HS-5 (cell line): ENCODE results near the gene MOCS2.
A peak's percentile ranks its signal among the peaks of the same experiment; 100 is the strongest.

ENCODE experiments used
- DNase-seq: peaks from one replicate; pipeline ENCODE4 v3.0.0-alpha.2; 2012; ENCODE audit warnings: low read depth

The MOCS2 gene

GRCh38 chr5:53092242-53092641, 17.3 kb downstream of the MOCS2 start:
- no peak for DNase-seq

GRCh38 chr5:53091289-53091688, 18.3 kb downstream of the MOCS2 start:
- peak; percentile 68 for DNase-seq

- no peak for DNase-seq
Measured at GRCh38 chr5:53090229-53090628, 19.3 kb downstream of the MOCS2 start.

GRCh38 chr5:53089481-53089991, 20.0 kb downstream of the MOCS2 start:
- DNase-seq = no peak

- no peak for DNase-seq
Measured at GRCh38 chr5:53087621-53088121, 21.9 kb downstream of the MOCS2 start.

- DNase-seq = no peak
Measured at GRCh38 chr5:53087171-53087570, 22.4 kb downstream of the MOCS2 start.

- no peak for DNase-seq
Measured at GRCh38 chr5:53084546-53085255, 24.9 kb downstream of the MOCS2 start.

- DNase-seq = no peak
Measured at GRCh38 chr5:53083927-53084326, 25.6 kb downstream of the MOCS2 start.

- no peak for DNase-seq
Measured at GRCh38 chr5:53080271-53080670, 29.3 kb downstream of the MOCS2 start.

GRCh38 chr5:53076014-53076583, 33.5 kb downstream of the MOCS2 start:
- DNase-seq = no peak

- no peak for DNase-seq
Measured at GRCh38 chr5:53073348-53073747, 36.2 kb downstream of the MOCS2 start.

- no peak for DNase-seq
Measured at GRCh38 chr5:53071738-53072137, 37.8 kb downstream of the MOCS2 start.

- DNase-seq = no peak
Measured at GRCh38 chr5:53071298-53071697, 38.3 kb downstream of the MOCS2 start.

GRCh38 chr5:53069626-53070025, 39.9 kb downstream of the MOCS2 start:
- peak; percentile 85 for DNase-seq

GRCh38 chr5:53068291-53068836, 41.2 kb downstream of the MOCS2 start:
- DNase-seq = no peak

- no peak for DNase-seq
Measured at GRCh38 chr5:53067641-53068040, 41.9 kb downstream of the MOCS2 start.

GRCh38 chr5:53066088-53066487, 43.5 kb downstream of the MOCS2 start:
- no peak for DNase-seq

- no peak for DNase-seq
Measured at GRCh38 chr5:53063791-53064190, 45.8 kb downstream of the MOCS2 start.

- no peak for DNase-seq
Measured at GRCh38 chr5:53063176-53063575, 46.4 kb downstream of the MOCS2 start.

GRCh38 chr5:53059281-53059680, 50.3 kb downstream of the MOCS2 start:
- DNase-seq = no peak

GRCh38 chr5:53055365-53055764, 54.2 kb downstream of the MOCS2 start:
- DNase-seq = no peak

GRCh38 chr5:53053364-53053763, 56.2 kb downstream of the MOCS2 start:
- no peak for DNase-seq

GRCh38 chr5:53052499-53052898, 57.1 kb downstream of the MOCS2 start:
- DNase-seq = no peak
